HepG2 (cell line): Measurements from ENCODE around the gene ZBTB25. TPM values are rescaled to one million over a fixed set of nuclear protein-coding genes. Genes with fewer than 3 reads are reported as not detected.

ENCODE experiments used
- ATAC-seq: fragments of 200-7000 bp; cut with Tn5 transposase; 3 replicates; pipeline ENCODE4 v1.9.1; 2020; ENCODE audit warnings: mild to moderate bottlenecking, moderate library complexity
- BruUV-seq: library from RNA; stranded (reverse); fragments of 400-500 nt; replicated peaks from 2 replicates; lab custom pipeline; 2021; lab: Mats Ljungman, UMichigan
- CTCF ChIA-PET: fragments of 300-600 bp; formaldehyde crosslinking; extraction: SDS; loops from one replicate; lab custom pipeline; 2021; ENCODE audit warnings: low total read pairs, inconsistent platforms, low intra/inter-chr PET ratio; lab: Yijun Ruan, JAX
- POLR2A ChIA-PET: fragments of 350-600 bp; sonication (Branson Sonifier 250); formaldehyde crosslinking; loops from one replicate; lab custom pipeline; 2020; ENCODE audit warnings: antibody characterized with exemption, inconsistent platforms; lab: Yijun Ruan, JAX
- DNase-seq: peaks from one replicate; pipeline ENCODE4 v3.0.0-alpha.2; 2015; ENCODE audit warnings: low spot score
- FAIRE-seq: peaks from 3 replicates; lab custom pipeline; 2011; peaks lifted over from hg19 to GRCh38; lab: Jason Lieb, UNC
- H2AFZ ChIP-seq: one replicate; pipeline ENCODE4 v1.6.1; 2011; ENCODE audit warnings: low read length, inconsistent platforms
- H3K27ac ChIP-seq: fragments of 300-600 bp; 3 replicates; pipeline ENCODE4 v1.8.0; 2011; ENCODE audit warnings: mixed run types, mild to moderate bottlenecking, mixed read lengths, low read length, inconsistent platforms; ENCODE audit not compliant: insufficient read depth; ENCODE audit errors: extremely low read length
- H3K27me3 ChIP-seq, 2 experiments: fragments of 200-600 bp in 1 of 2; 2 replicates in 1 of 2; 3 replicates in 1 of 2; pipeline versions ENCODE4 v1.6.0 to v1.8.0; 2011; ENCODE audit warnings: low read length in 2 of 2, mild to moderate bottlenecking in 2 of 2, moderate library complexity in 2 of 2, inconsistent platforms in 1 of 2; ENCODE audit not compliant: insufficient read depth in 2 of 2, control insufficient read depth in 1 of 2
- H3K36me3 ChIP-seq, 2 experiments: fragments of 200-600 bp in 1 of 2; replicated peaks in 1 of 2; 2 replicates in 1 of 2; 3 replicates in 1 of 2; pipeline versions ENCODE4 v1.5.1 to v1.8.0; 2011; ENCODE audit warnings: low read length in 2 of 2, inconsistent platforms in 1 of 2; ENCODE audit not compliant: insufficient read depth in 2 of 2, control insufficient read depth in 1 of 2
- H3K4me1 ChIP-seq: 2 replicates; pipeline ENCODE4 v1.5.1; 2012; ENCODE audit warnings: low read length, inconsistent platforms; ENCODE audit not compliant: insufficient read depth
- H3K4me2 ChIP-seq: 2 replicates; pipeline ENCODE4 v1.6.0; 2011; ENCODE audit warnings: low read depth, low read length, inconsistent platforms
- H3K4me3 ChIP-seq, 3 experiments: fragments of 200-600 bp in 1 of 3; sonication (generic), shearing (Covaris generic) in 1 of 3; replicated peaks in 1 of 3; 2 replicates each; pipeline ENCODE4 v1.5.1; 2011 to 2016; ENCODE audit warnings: low read length in 3 of 3, inconsistent platforms in 2 of 3, low read depth in 2 of 3, mild to moderate bottlenecking in 2 of 3, control low read depth in 1 of 3, mixed read lengths in 1 of 3; ENCODE audit not compliant: insufficient read depth in 1 of 3
- H3K79me2 ChIP-seq: one replicate; pipeline ENCODE4 v1.6.1; 2011; ENCODE audit warnings: low read length, inconsistent platforms; ENCODE audit not compliant: insufficient read depth
- H3K9ac ChIP-seq: 2 replicates; pipeline ENCODE4 v1.6.0; 2011; ENCODE audit warnings: mild to moderate bottlenecking, low read depth, low read length, inconsistent platforms; ENCODE audit not compliant: insufficient read depth
- H3K9me3 ChIP-seq: 2 replicates; pipeline ENCODE4 v1.5.1; 2012; ENCODE audit warnings: mild to moderate bottlenecking, low read length
- H4K20me1 ChIP-seq: 2 replicates; pipeline ENCODE4 v1.6.0; 2011; ENCODE audit warnings: inconsistent platforms, mild to moderate bottlenecking, low read length, moderate library complexity; ENCODE audit not compliant: insufficient read depth
- BRCA1 ChIP-seq: sonication (generic); formaldehyde crosslinking; IDR thresholded peaks from 2 replicates; pipeline ENCODE4 v1.4.0; 2020; ENCODE audit warnings: missing genetic modification reagents
- HMG20B ChIP-seq: conservative IDR thresholded peaks from 2 replicates; pipeline ENCODE4 v1.6.1; 2016; ENCODE audit warnings: missing genetic modification reagents, missing compliant biosample characterization
- IKZF5 ChIP-seq: IDR thresholded peaks from 2 replicates; pipeline ENCODE4 v1.6.1; 2018; ENCODE audit warnings: missing genetic modification reagents, mild to moderate bottlenecking, missing compliant biosample characterization
- RNF219 ChIP-seq: sonication (generic); formaldehyde crosslinking; IDR thresholded peaks from 2 replicates; pipeline ENCODE4 v1.5.0; 2020; ENCODE audit warnings: mild to moderate bottlenecking, missing genetic modification reagents
- ZBTB40 ChIP-seq, 2 experiments: fragments of 450-650 bp in 1 of 2; sonication (generic) in 1 of 2; formaldehyde crosslinking in 1 of 2; IDR thresholded peaks; 2 replicates each; pipeline versions ENCODE4 v1.6.1 to v1.8.0; 2016 to 2022; ENCODE audit warnings: antibody characterized with exemption in 1 of 2, mild to moderate bottlenecking in 1 of 2, missing genetic modification reagents in 1 of 2
- ZNF562 ChIP-seq: sonication (generic); formaldehyde crosslinking; IDR thresholded peaks from 2 replicates; pipeline ENCODE4 v1.8.0; 2022; ENCODE audit warnings: missing genetic modification reagents, borderline replicate concordance
- WGBS: methylation state at CpG from one replicate; pipeline ENCODE4 v1.1.6; 2017; ENCODE audit warnings: low lambda C conversion rate; 5-methylcytosine and 5-hydroxymethylcytosine counted together
- in situ Hi-C: cut with HindIII; loops from 2 replicates; pipeline ENCODE4 v1.10.0; 2017; ENCODE audit warnings: low pct_unique_long_range_greater_than_20kb; ENCODE audit not compliant: extremely low pct_ligation_motif_present
- intact Hi-C: fragments of 100-400 bp; cut with micrococcal nuclease; formaldehyde crosslinking; loops from one replicate; pipeline ENCODE4 v1.10.0; 2022; ENCODE audit not compliant: unreplicated experiment
- polyA plus RNA-seq, 8 experiments: library from polyadenylated mRNA; depleted of rRNA in 3 of 8; stranded (reverse) in 7 of 8; unstranded in 1 of 8; fragments of >200 nt; fragmentation: Illumina TruSeq in 4 of 8; extraction: Trizol in 4 of 8; gene quantifications; 2 replicates each; pipeline versions ENCODE4 v1.2.1 to v1.2.3, GENCODE V29; 2011 to 2016; ENCODE audit warnings: low read depth in 4 of 8, missing spikeins in 1 of 8, mixed read lengths in 1 of 8; ENCODE audit not compliant: insufficient read depth in 1 of 8
- total RNA-seq, 5 experiments: library from RNA; depleted of rRNA; stranded (reverse); fragments of >200 nt; fragmentation: Illumina TruSeq; extraction: Trizol; gene quantifications; 2 replicates each; pipeline ENCODE4 v1.2.3, GENCODE V29; 2016; ENCODE audit warnings: low read depth in 1 of 5

ZBTB25 gene
- total and polyA plus RNA-seq, 2 of the 13 experiments (the other 11 are each of a cell fraction or from before 2014, with no cell fraction given): 3.5 to 7.6 TPM

GRCh38 chr14:64504310-64504896 is 765 bp upstream of the ZBTB25 start, which contains the start of gene ZBTB1 (continued):
- no peak for TF ChIP-seq RNF219 (CRISPR knock-in tag)
- TF ChIP-seq, all 625 proteins: peak for 134

- H3K9ac ChIP-seq: peak overlapping the region; percentile 95
- BruUV-seq: TSS peak; percentile 53
- DNase-seq (no peak), ATAC-seq (no peak), FAIRE-seq (no peak)
- in situ Hi-C loops: no loop called here
- H3K9me3 ChIP-seq: no peaks in the 10 kb centered on the region
- H2AFZ ChIP-seq: no peak overlapping the region
- intact Hi-C loops: no loop called here
- 3% methylated on average over 14 of the region's 29 CpGs for WGBS
- ChIA-PET CTCF (no interaction called here), POLR2A (interaction anchor here (1.0 kb wide), 1 partner anchor 115 kb away, joined by 3 read pairs; the partner anchor contains the start of gene MTHFD1)
- no peaks in the 10 kb centered on the region for H3K36me3 ChIP-seq
- peaks cover 22% of the 10 kb centered on the region for H4K20me1 ChIP-seq
- H3K4me2 ChIP-seq: peak overlapping the region; percentile 85
- peak overlapping the region; percentile 93 to 98 (median 96) for H3K4me3 ChIP-seq
- H3K27ac ChIP-seq: peak overlapping the region; percentile 99
- peaks cover 42% of the 10 kb centered on the region for H3K79me2 ChIP-seq
- H3K4me1 ChIP-seq: peaks cover 55% of the 10 kb centered on the region
- no peaks in the 10 kb centered on the region; a peak in 1 of 5 replicates for H3K27me3 ChIP-seq
- TF ChIP-seq ZNF562 (CRISPR knock-in tag) (no peak), IKZF5 (no peak), HMG20B (CRISPR knock-in tag) (no peak), ZBTB40 (IDR thresholded peaks at IDR 0.05) (no peak), ZBTB40 (CRISPR knock-in tag; IDR thresholded peaks at IDR 0.05) (no peak), BRCA1 (CRISPR knock-in tag) (no peak)
These were observed 678 bp downstream of the ZBTB25 start for GRCh38 chr14:64502887-64503433.
